ENCODE data around the gene JAZF1. TPM values are rescaled to one million over a fixed set of nuclear protein-coding genes. Genes with fewer than 3 reads are reported as not detected.

Gene JAZF1
- total and polyA plus RNA-seq, 4 donors = 5.2 to 16.5 (median 10.7) TPM

- no peak for ATAC-seq (ENCODE audit: insufficient read depth, low FRiP score)
- 84 to 87% methylated on average over 2 of the region's 2 CpGs for WGBS, 2 donors
- peak overlapping the region in 1 of 2 donors; percentile 48 for H3K27ac ChIP-seq (ENCODE audit: low read depth in 1 of 2, low read length in 1 of 2)
- H3K9ac ChIP-seq (ENCODE audit: insufficient read depth in 1 of 2, low read length in 2 of 2) = no peak overlapping the region
- no peak overlapping the region for H3K4me3 ChIP-seq
- no peaks in the 10 kb centered on the region for H3K27me3 ChIP-seq (ENCODE audit: control insufficient read depth in 3 of 3, insufficient read depth in 3 of 3, low read length in 2 of 3)
- peaks cover 2 to 10% (median 3%) of the 10 kb centered on the region in 5 donors for H3K4me1 ChIP-seq (ENCODE audit: control insufficient read depth in 5 of 5, insufficient read depth in 5 of 5, low read length in 5 of 5)
- no peak for DNase-seq
- no peak for TF ChIP-seq CTCF (IDR thresholded peaks at IDR 0.05; ENCODE audit: control extremely low read depth, extremely low read depth)
- H3K9me3 ChIP-seq (ENCODE audit: control insufficient read depth in 4 of 4, insufficient read depth in 3 of 4, low read length in 3 of 4) = no peaks in the 10 kb centered on the region
- peaks cover 0 to 2% (median 0%) of the 10 kb centered on the region in 4 donors for H3K36me3 ChIP-seq (ENCODE audit: control insufficient read depth in 4 of 4, insufficient read depth in 4 of 4, low read length in 4 of 4)
Measured at GRCh38 chr7:28176645-28177044, 4.0 kb downstream of the JAZF1 start.

GRCh38 chr7:28176174-28176573, 4.4 kb downstream of the JAZF1 start:
- no peaks in the 10 kb centered on the region for H3K9me3 ChIP-seq (ENCODE audit: control insufficient read depth in 4 of 4, insufficient read depth in 3 of 4, low read length in 3 of 4)
- no peaks in the 10 kb centered on the region for H3K27me3 ChIP-seq (ENCODE audit: control insufficient read depth in 3 of 3, insufficient read depth in 3 of 3, low read length in 2 of 3)
- 87 to 89% methylated on average over 4 of the region's 4 CpGs for WGBS, 2 donors
- H3K4me1 ChIP-seq (ENCODE audit: control insufficient read depth in 5 of 5, insufficient read depth in 5 of 5, low read length in 5 of 5) = peaks cover 2 to 10% (median 3%) of the 10 kb centered on the region in 5 donors
- H3K36me3 ChIP-seq (ENCODE audit: control insufficient read depth in 4 of 4, insufficient read depth in 4 of 4, low read length in 4 of 4) = peaks cover 0 to 2% (median 0%) of the 10 kb centered on the region in 4 donors
- no peak overlapping the region for H3K9ac ChIP-seq (ENCODE audit: insufficient read depth in 1 of 2, low read length in 2 of 2)
- no peak overlapping the region for H3K4me3 ChIP-seq
- no peak for TF ChIP-seq CTCF (IDR thresholded peaks at IDR 0.05; ENCODE audit: control extremely low read depth, extremely low read depth)
- DNase-seq (no peak), ATAC-seq (ENCODE audit: insufficient read depth, low FRiP score) (no peak)
- no peak overlapping the region for H3K27ac ChIP-seq (ENCODE audit: low read depth in 1 of 2, low read length in 1 of 2)

- peaks cover 2 to 10% (median 3%) of the 10 kb centered on the region in 5 donors for H3K4me1 ChIP-seq (ENCODE audit: control insufficient read depth in 5 of 5, insufficient read depth in 5 of 5, low read length in 5 of 5)
- H3K9me3 ChIP-seq (ENCODE audit: control insufficient read depth in 4 of 4, insufficient read depth in 3 of 4, low read length in 3 of 4) = no peaks in the 10 kb centered on the region
- no peak for DNase-seq
- TF ChIP-seq CTCF (IDR thresholded peaks at IDR 0.05; ENCODE audit: control extremely low read depth, extremely low read depth) = no peak
- no peak overlapping the region for H3K4me3 ChIP-seq
- H3K27me3 ChIP-seq (ENCODE audit: control insufficient read depth in 3 of 3, insufficient read depth in 3 of 3, low read length in 2 of 3) = no peaks in the 10 kb centered on the region
- peaks cover 0 to 2% (median 0%) of the 10 kb centered on the region in 4 donors for H3K36me3 ChIP-seq (ENCODE audit: control insufficient read depth in 4 of 4, insufficient read depth in 4 of 4, low read length in 4 of 4)
- ATAC-seq (ENCODE audit: insufficient read depth, low FRiP score) = no peak
- WGBS, 2 donors = 87 to 95% methylated on average over 7 to 8 of the region's 8 CpGs
- no peak overlapping the region for H3K9ac ChIP-seq (ENCODE audit: insufficient read depth in 1 of 2, low read length in 2 of 2)
- peak overlapping the region in 1 of 2 donors; percentile 31 for H3K27ac ChIP-seq (ENCODE audit: low read depth in 1 of 2, low read length in 1 of 2)
Measured at GRCh38 chr7:28174901-28175661, 5.5 kb downstream of the JAZF1 start.

Measured in lung (tissue), 12 donors.